Esophagus mucosa (tissue), 1 donor: Measurements from ENCODE around the gene BORCS5. TPM values are rescaled to one million over a fixed set of nuclear protein-coding genes. Genes with fewer than 3 reads are reported as not detected.
"Not testable (repeated sequence)": the region's sequence is repeated elsewhere in the genome, so short reads cannot be mapped to it uniquely, and the experiment has no call there.

Source experiments
- ATAC-seq: fragments of 200-7000 bp; cut with Tn5 transposase; one replicate; pipeline ENCODE4 v1.9.1; 2020
- total RNA-seq: library from RNA; stranded (reverse); gene quantifications from one replicate; pipeline ENCODE4 v1.2.4, GENCODE V29; 2023
- donor health status: DM: yes; HTN: yes; CAD: no.

The BORCS5 gene
- total RNA-seq, 1 donor from 2014 or later = 17.9 TPM

- ATAC-seq = no peak
These were observed 39.8 kb downstream of the BORCS5 start for GRCh38 chr12:12396694-12397093.

DNA sequence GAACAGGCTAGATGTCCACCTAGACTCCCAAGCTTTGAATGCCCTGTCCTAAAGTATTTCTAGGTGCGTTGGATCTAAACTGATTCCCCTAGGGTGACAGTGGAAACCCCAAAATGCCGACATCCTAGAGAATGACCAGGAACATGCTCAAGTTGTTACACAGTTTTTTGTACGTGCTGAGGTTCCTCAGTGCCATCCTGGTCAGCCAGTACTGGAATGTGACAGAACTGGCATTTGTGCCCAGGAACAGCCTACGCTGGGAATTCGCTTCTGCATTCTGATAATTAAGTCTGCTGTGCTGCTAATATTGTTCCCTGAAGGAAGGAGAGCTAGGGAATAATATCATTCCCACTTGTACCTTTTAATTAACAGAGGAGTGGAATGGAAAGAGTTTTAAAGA, 40.3 kb downstream of the BORCS5 start:
- no peak for ATAC-seq

GRCh38 chr12:12398026-12398859, 41.4 kb downstream of the BORCS5 start:
- peak; percentile 83 for ATAC-seq

DNA sequence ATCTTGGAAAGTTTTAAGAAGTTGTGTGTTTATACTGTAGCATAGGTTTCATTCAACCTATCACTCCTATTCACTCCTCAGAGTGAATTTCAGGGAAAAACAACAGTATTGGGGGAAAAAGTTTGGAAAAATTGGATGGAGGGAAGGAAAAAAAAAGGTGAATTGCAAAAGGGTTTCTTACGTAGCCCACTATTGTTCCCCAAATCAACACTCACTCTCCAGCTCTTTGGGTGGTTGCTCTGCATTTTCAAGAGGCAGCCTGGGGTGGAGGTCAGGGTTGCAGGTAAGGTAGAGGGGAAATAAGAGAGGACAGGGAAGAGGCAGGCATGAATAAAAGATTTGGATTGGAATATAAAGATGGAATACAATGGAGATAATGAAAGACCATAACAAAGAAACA, 42.3 kb downstream of the BORCS5 start:
- ATAC-seq = no peak

DNA sequence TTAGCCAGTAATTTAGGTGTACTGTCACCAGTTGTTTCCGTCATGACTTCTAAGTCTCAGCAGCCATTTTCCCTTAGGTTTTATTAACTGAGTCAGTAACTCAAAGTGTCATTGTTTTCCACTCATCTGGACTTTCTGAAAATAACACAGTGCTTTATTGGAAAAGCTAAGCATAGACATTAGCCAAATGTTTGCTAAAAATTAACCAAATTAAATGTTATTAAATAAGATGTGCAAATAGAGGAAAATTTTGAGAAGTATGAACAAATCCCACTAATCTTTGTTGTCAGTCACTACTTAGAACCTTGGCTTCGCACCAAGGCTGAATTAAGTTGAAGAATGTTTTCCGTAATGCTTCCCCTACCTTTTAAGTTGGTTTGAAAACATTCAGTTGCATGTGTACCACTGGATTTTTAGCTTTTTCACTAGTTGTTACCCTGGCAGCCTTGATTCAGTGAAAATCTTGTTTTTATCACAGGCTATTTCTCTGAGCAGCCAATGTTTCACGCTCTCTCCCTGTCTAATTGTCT, 43.0 kb downstream of the BORCS5 start:
- no peak for ATAC-seq

DNA sequence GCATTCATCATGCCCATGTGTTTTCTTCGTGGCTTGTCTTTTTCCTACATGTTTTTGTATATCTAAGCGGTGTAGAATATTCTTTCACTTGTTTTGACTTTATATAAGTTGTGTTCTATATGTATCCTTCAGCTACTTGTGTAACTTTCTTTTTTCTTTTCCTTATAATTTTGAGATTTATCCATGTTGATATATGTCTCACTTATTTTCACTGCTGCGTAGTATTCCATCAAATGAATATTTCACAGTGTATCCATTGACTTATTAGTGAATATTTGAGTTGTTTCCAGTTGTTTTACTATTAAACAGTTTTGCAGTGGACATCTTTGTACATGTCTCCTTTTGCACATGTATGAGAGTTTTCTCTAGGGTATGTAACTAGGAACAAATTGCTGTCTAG, 43.9 kb downstream of the BORCS5 start:
- no peak for ATAC-seq

DNA sequence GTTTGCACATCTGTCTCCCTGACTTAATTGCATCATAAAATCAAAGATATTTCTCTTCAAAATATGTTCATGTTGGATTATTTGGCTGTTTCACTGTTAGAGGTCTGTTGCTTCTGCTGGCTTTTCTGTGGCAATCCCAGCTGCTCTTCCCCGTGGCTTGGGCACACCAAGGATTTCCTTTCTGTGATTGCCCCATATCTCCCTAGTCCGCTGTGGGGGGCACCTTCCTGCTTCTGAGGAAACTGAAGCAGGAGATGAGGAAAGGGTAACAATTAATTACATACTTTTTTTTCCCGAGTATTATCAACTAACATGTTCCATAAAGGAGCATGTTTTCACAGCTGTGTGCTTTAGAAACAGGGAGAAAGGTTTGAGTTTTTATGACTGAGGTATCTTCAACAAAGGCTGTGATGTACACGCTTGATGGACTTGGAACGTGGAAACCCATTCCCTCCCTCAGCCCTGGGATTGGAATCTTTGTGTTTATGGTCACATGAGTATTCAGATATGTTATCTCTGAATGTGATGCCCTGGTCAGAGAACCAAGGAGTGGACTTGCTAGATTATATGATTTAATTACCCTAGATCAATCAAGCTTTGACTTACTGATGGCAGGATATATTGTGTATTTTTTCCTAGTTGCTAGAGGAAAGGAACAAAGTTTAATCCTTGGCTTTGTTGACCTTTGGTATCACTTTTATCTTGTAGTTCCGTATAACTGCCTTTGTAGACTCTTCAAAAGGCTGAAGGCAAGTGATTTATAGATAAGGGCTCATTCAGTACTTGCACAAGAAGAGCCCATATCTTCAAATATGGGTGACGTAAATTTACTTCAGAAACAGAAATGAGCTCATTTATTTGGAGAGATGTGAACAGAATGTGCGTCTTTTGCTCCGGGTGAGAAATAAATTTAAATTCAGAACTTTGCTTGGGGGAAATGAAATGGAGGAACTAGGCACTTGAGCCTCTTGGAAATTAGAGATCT, 46.7 kb downstream of the BORCS5 start:
- ATAC-seq = no peak

DNA sequence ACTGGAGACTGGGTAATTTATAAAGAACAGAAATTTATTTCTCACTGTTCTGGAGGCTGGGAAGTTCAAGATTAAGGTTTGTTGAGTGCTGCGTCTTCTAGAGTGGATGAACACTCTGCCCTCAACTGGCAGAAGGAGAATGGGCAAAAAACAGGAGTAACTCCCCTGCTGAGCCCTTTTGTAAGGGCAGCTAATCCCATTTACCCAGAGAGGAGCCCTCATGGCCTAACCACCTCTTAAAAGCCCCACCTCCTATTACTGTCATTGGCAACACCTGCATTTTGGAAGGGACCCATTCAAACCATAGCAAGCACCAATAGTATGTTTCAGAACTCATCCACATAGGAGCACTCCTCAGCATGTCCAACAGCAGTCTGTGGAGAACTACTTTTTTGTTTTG, 47.4 kb downstream of the BORCS5 start:
- ATAC-seq = no peak

DNA sequence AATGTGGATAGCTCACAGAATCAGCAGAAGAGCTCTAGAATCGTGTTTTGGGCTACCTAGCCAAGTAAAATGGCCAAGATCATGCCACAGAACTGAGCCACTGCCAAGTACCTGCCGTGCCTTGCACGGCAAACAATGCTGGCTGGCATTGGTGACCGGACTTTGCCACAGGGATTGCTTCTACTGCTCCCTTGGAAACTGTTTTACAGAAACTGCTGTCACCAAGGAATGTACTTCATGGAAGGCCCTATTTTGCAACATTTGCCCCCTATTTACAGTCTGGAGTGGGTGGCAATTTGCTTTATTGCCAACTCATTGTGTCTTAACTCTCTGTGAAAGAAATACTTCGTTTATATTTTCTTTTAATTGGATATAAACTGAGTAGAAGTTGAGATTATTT, 49.0 kb downstream of the BORCS5 start:
- ATAC-seq = no peak

GRCh38 chr12:12406762-12407161, 49.9 kb downstream of the BORCS5 start:
- no peak for ATAC-seq

DNA sequence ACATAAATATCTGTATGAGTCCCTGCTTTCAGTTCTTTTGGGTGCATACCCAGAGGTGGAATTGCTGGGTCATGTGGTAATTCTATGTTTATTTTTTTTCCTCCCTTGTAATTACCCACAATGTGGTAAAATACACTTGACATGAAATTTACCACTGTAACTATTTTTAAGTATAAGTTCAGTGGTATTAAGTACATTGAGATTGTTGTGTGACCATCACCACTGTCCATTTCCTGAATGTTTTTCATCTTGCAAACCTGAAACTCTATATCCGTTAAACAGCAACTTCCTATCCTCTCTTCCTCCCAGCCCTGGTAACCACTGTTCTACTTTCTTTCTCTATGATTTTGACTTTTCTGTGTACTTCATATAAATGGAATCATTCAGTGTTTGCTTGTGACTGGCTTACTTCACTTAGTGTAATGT, 51.4 kb downstream of the BORCS5 start:
- ATAC-seq = no peak

- ATAC-seq = not testable (repeated sequence)
These were observed 52.5 kb downstream of the BORCS5 start for GRCh38 chr12:12409337-12409736.

DNA sequence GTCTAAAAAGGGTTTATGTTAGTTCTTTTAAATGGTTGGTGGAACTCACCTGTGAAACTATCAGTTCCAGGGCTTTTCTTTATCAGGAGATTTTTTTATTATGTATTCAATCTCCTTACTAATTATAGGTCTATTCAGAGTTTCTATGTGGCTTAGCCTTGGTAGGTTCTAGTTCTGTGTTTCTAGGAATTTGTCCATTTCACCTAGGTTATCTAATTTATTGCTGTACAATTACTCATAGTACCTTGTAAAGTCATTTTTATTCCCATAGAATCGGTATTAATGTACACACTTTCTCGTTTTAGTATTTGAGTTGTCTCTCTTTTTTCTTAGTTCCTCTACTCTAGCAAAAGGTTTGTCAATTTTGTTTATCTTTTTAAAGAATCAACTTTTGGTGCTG, 59.0 kb downstream of the BORCS5 start:
- ATAC-seq = no peak

- not testable (repeated sequence) for ATAC-seq
These were observed 62.3 kb downstream of the BORCS5 start for GRCh38 chr12:12419165-12419564.

- no peak for ATAC-seq
These were observed 66.5 kb downstream of the BORCS5 start for GRCh38 chr12:12423367-12423766.

GRCh38 chr12:12425001-12425400, 68.1 kb downstream of the BORCS5 start:
- ATAC-seq = no peak

- ATAC-seq = no peak
These were observed 68.7 kb downstream of the BORCS5 start for GRCh38 chr12:12425616-12426015.

- no peak for ATAC-seq
These were observed 70.7 kb downstream of the BORCS5 start for GRCh38 chr12:12427568-12427967.

GRCh38 chr12:12428047-12428446, 71.2 kb downstream of the BORCS5 start:
- no peak for ATAC-seq

DNA sequence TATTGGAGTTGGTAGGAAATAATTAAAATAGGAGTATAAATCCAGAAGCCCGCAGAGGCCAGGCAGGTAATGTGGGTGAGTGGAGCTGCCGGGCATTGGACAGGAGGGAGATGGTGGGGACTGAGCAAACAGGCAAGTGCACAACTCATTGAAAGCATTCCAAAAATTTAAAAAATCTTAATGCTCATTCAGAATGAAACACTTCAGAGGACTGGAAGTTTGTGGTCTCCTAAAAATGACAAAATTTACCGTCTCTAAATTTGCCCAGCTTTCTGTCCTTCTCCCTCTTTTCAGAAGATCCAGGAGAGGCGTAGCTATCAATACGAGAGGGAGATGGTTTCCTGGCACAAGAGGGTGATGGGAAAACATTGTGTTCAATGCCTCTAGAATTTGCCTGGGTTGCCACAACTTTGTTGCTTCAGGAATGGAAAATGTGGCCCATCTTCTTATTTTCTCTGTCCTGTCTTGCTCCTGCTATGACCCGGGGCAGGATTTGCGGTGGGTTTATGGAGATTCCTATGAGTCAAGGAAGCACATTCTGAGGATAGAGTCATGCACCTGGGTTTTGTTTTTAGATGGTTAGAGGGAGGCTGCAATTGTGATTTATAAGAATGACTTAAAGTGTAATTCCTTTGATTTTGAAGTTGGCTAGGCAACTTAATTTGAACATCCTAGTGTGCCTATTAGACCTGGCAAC, 72.2 kb downstream of the BORCS5 start:
- ATAC-seq = peak; percentile 38

DNA sequence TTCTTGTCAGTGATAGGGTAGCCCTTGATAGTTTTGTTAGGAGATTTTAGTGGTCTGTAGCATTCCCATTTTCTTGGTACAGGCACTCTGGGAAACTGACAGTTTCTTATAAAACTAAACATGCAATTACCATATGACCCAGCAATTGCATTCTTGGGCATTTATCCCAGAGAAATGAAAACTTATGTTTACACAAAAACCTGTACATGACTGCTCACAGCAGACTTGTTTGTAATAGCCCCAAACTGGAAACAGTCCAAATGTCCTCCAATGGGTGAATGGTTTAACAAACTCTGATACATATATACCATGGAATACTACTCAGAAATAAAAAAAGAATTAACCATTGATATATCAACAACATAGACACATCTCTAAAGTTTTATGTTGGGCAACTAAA, 75.5 kb downstream of the BORCS5 start:
- ATAC-seq = peak; percentile 33

DNA sequence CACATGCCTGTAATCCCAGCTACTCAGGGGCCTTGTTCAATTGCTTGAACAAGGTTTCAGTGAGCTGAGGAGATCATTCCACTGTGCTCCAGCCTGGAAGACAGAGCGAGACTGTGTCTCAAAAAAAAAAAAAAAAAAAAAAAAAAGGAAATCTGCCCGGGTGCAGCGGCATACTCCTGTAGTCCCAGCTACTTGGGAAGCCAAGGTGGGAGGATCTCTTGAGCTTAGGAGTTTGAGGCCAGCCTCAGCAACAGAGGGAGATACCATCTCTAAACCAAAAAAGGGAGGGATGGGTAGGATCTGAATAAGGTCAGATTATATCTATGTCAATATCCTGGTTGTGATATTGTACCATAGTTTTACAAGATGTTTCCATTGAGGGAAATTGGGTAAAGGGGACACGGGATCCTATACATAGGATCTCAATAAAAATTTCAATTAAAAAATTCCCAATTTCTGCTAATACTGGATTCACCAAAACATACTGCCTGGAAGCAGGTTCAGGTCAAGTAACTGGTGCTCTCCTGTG, 76.4 kb downstream of the BORCS5 start:
- no peak for ATAC-seq
